NCI-H526 (cell line): ENCODE results near the gene SCRT2.
"Not testable (repeated sequence)": the region's sequence is repeated elsewhere in the genome, so short reads cannot be mapped to it uniquely, and the experiment has no call there.

ENCODE experiments used
- DNase-seq, 2 experiments: peaks; one replicate each; lab custom pipeline; 2025; lab: John Stamatoyannopoulos, UW

SCRT2 gene

GRCh38 chr20:675453-676314 lies at the start of gene SCRT2:
TSS of gene SCRT2 (minus strand) at chr20:675802. CDS start at chr20:675601, 201 bp downstream.
- DNase-seq = peak; percentile 53 to 83

GRCh38 chr20:724797-725196 lies 49.2 kb upstream of the SCRT2 start:
- DNase-seq = not testable (repeated sequence)

GRCh38 chr20:723756-724155 lies 48.2 kb upstream of the SCRT2 start:
- peak in 1 of 2 experiments; percentile 82 for DNase-seq

GRCh38 chr20:722822-723644 lies 47.4 kb upstream of the SCRT2 start:
- no peak for DNase-seq

GRCh38 chr20:721876-722275 lies 46.3 kb upstream of the SCRT2 start:
- DNase-seq = no peak

GRCh38 chr20:719816-720215 lies 44.2 kb upstream of the SCRT2 start:
- no peak for DNase-seq

- no peak for DNase-seq
These were observed 43.5 kb upstream of the SCRT2 start for GRCh38 chr20:719068-719467.

- no peak for DNase-seq
These were observed 42.2 kb upstream of the SCRT2 start for GRCh38 chr20:717832-718231.

GRCh38 chr20:717271-717670 lies 41.7 kb upstream of the SCRT2 start:
- DNase-seq = no peak

GRCh38 chr20:714453-714852 lies 38.9 kb upstream of the SCRT2 start:
- no peak for DNase-seq

- DNase-seq = no peak
These were observed 36.0 kb upstream of the SCRT2 start for GRCh38 chr20:711576-711975.

GRCh38 chr20:710780-711450 lies 35.3 kb upstream of the SCRT2 start:
- DNase-seq = no peak

- peak in 1 of 2 experiments; percentile 61 for DNase-seq
These were observed 34.6 kb upstream of the SCRT2 start for GRCh38 chr20:709991-710779.

- peak in 1 of 2 experiments; percentile 58 for DNase-seq
These were observed 33.8 kb upstream of the SCRT2 start for GRCh38 chr20:709423-709822.

GRCh38 chr20:708956-709355 lies 33.4 kb upstream of the SCRT2 start:
- DNase-seq = no peak

GRCh38 chr20:707451-708110 lies 32.0 kb upstream of the SCRT2 start:
- peak; percentile 39 to 56 for DNase-seq

GRCh38 chr20:706366-706885 lies 30.8 kb upstream of the SCRT2 start:
- no peak for DNase-seq

- no peak for DNase-seq
These were observed 29.1 kb upstream of the SCRT2 start for GRCh38 chr20:704726-705125.

- DNase-seq = no peak
These were observed 27.8 kb upstream of the SCRT2 start for GRCh38 chr20:703426-703825.

GRCh38 chr20:703006-703405 lies 27.4 kb upstream of the SCRT2 start:
- DNase-seq = no peak
